Esophagus (tissue), 2 donors: ENCODE measurements around the gene TRMT2A. TPM values are rescaled to one million over a fixed set of nuclear protein-coding genes. Genes with fewer than 3 reads are reported as not detected.

Experiments
- H3K27ac ChIP-seq, 2 donors: one replicate each; pipeline ENCODE4 v1.5.1; 2013; ENCODE audit warnings: low read depth in 2 of 2, mild to moderate bottlenecking in 2 of 2, inconsistent platforms in 1 of 2, low read length in 1 of 2, moderate library complexity in 1 of 2
- H3K27me3 ChIP-seq, 2 donors: one replicate each; pipeline ENCODE4 v1.6.1; 2013; ENCODE audit warnings: low read length in 2 of 2, control low read depth in 1 of 2, mild to moderate bottlenecking in 1 of 2; ENCODE audit not compliant: insufficient read depth in 2 of 2, control insufficient read depth in 1 of 2
- H3K36me3 ChIP-seq, 2 donors: one replicate each; pipeline ENCODE4 v1.6.1; 2013; ENCODE audit warnings: low read length in 1 of 2; ENCODE audit not compliant: control insufficient read depth in 2 of 2, insufficient read depth in 2 of 2
- H3K4me1 ChIP-seq, 2 donors: one replicate each; pipeline ENCODE4 v1.6.1; 2013; ENCODE audit warnings: low read length in 1 of 2; ENCODE audit not compliant: control insufficient read depth in 2 of 2, insufficient read depth in 2 of 2
- H3K4me3 ChIP-seq, 2 donors: one replicate each; pipeline ENCODE4 v1.5.1; 2013; ENCODE audit warnings: low read length in 2 of 2, mild to moderate bottlenecking in 2 of 2, low read depth in 1 of 2, moderate library complexity in 1 of 2
- H3K9me3 ChIP-seq, 2 donors: one replicate each; pipeline ENCODE4 v1.6.1; 2013; ENCODE audit warnings: mild to moderate bottlenecking in 2 of 2, low read depth in 1 of 2, low read length in 1 of 2, moderate library complexity in 1 of 2; ENCODE audit not compliant: control insufficient read depth in 2 of 2, insufficient read depth in 1 of 2
- whole genome bisulfite sequencing, 2 donors: extraction: QIAGEN DNeasy Blood & Tissue Kit; methylation state at CpG; one replicate each; pipeline ENCODE4 v1.1.7; 2013; 5-methylcytosine and 5-hydroxymethylcytosine counted together
- polyA plus RNA-seq, 2 donors: library from polyadenylated mRNA; stranded (reverse); fragments of 200-250 nt; gene quantifications; one replicate each; pipeline ENCODE4 v1.2.3, GENCODE V29; 2013
- donor health status: healthy with polysubstance abuse.
- donor health status: Bipolar disorder and iron deficiency.

TRMT2A gene
- polyA plus RNA-seq, 2 donors: 41.1 to 77.1 TPM

GRCh38 chr22:20129747-20130014, 12.7 kb upstream of the TRMT2A start:
- Histone ChIP-seq H3K4me3 (no peak overlapping the region), H3K36me3 (peaks cover 6 to 30% of the 10 kb centered on the region in 2 donors), H3K27ac (peak overlapping the region in 1 of 2 donors; percentile 6), H3K9me3 (no peaks in the 10 kb centered on the region), H3K4me1 (peaks cover 8 to 26% of the 10 kb centered on the region in 2 donors), H3K27me3 (no peaks in the 10 kb centered on the region)
- 75 to 76% methylated on average over 3 of the region's 3 CpGs for WGBS, 2 donors

GRCh38 chr22:20128902-20129746, 12.1 kb upstream of the TRMT2A start:
- Histone ChIP-seq H3K36me3 (peaks cover 6 to 36% of the 10 kb centered on the region in 2 donors), H3K27ac (peak overlapping the region in 1 of 2 donors; percentile 6), H3K27me3 (no peaks in the 10 kb centered on the region), H3K4me1 (peaks cover 8 to 21% of the 10 kb centered on the region in 2 donors), H3K4me3 (no peak overlapping the region), H3K9me3 (no peaks in the 10 kb centered on the region)
- 32 to 35% methylated on average over 18 of the region's 18 CpGs for WGBS, 2 donors

- WGBS, 2 donors: 44 to 58% methylated on average over 2 of the region's 2 CpGs
- Histone ChIP-seq H3K4me1 (peaks cover 8 to 16% of the 10 kb centered on the region in 2 donors), H3K27ac (no peak overlapping the region), H3K9me3 (no peaks in the 10 kb centered on the region), H3K27me3 (no peaks in the 10 kb centered on the region), H3K36me3 (peaks cover 6 to 41% of the 10 kb centered on the region in 2 donors), H3K4me3 (no peak overlapping the region)
Measured at GRCh38 chr22:20128619-20128901, 11.5 kb upstream of the TRMT2A start.

- peaks cover 6 to 44% of the 10 kb centered on the region in 2 donors for H3K36me3 ChIP-seq
- no peaks in the 10 kb centered on the region for H3K27me3 ChIP-seq
- H3K9me3 ChIP-seq: no peaks in the 10 kb centered on the region
- H3K27ac ChIP-seq: no peak overlapping the region
- WGBS, 2 donors: 78 to 82% methylated on average over 17 of the region's 17 CpGs
- H3K4me3 ChIP-seq: no peak overlapping the region
- H3K4me1 ChIP-seq: peaks cover 7 to 13% of the 10 kb centered on the region in 2 donors
Measured at GRCh38 chr22:20127869-20128618, 11.0 kb upstream of the TRMT2A start.

- peaks cover 6 to 45% of the 10 kb centered on the region in 2 donors for H3K36me3 ChIP-seq
- 60 to 77% methylated on average over 15 of the region's 15 CpGs for WGBS, 2 donors
- no peak overlapping the region for H3K27ac ChIP-seq
Measured at GRCh38 chr22:20127318-20127868, 10.4 kb upstream of the TRMT2A start.

GRCh38 chr22:20126284-20127029, 9.4 kb upstream of the TRMT2A start:
- no peaks in the 10 kb centered on the region for H3K9me3 ChIP-seq
- H3K27me3 ChIP-seq: no peaks in the 10 kb centered on the region
- WGBS, 2 donors: 83 to 85% methylated on average over 19 of the region's 19 CpGs
- no peak overlapping the region for H3K4me3 ChIP-seq
- H3K27ac ChIP-seq: no peak overlapping the region
- H3K36me3 ChIP-seq: peaks cover 6 to 53% of the 10 kb centered on the region in 2 donors
- H3K4me1 ChIP-seq: peaks cover 0 to 4% of the 10 kb centered on the region in 2 donors

More at GRCh38 chr22:20127318-20127868, 10.4 kb upstream of the TRMT2A start:
- Histone ChIP-seq H3K4me1 (peaks cover under 1 to 6% of the 10 kb centered on the region in 2 donors), H3K27me3 (no peaks in the 10 kb centered on the region), H3K4me3 (no peak overlapping the region), H3K9me3 (no peaks in the 10 kb centered on the region)

- H3K4me1 ChIP-seq: peaks cover 0 to 1% of the 10 kb centered on the region in 2 donors
- H3K36me3 ChIP-seq: peaks cover 7 to 60% of the 10 kb centered on the region in 2 donors
- H3K9me3 ChIP-seq: no peaks in the 10 kb centered on the region
- H3K27ac ChIP-seq: no peak overlapping the region
- H3K27me3 ChIP-seq: no peaks in the 10 kb centered on the region
- H3K4me3 ChIP-seq: no peak overlapping the region
- 88 to 89% methylated on average over 32 of the region's 32 CpGs for WGBS, 2 donors
Measured at GRCh38 chr22:20125201-20126174, 8.5 kb upstream of the TRMT2A start.

GRCh38 chr22:20124083-20124787, 7.2 kb upstream of the TRMT2A start:
- WGBS, 2 donors: 89 to 91% methylated on average over 10 to 11 of the region's 11 CpGs
- Histone ChIP-seq H3K27ac (no peak overlapping the region), H3K9me3 (no peaks in the 10 kb centered on the region), H3K4me1 (peaks cover 0 to 2% of the 10 kb centered on the region in 2 donors), H3K27me3 (no peaks in the 10 kb centered on the region), H3K4me3 (no peak overlapping the region), H3K36me3 (peaks cover 13 to 67% of the 10 kb centered on the region in 2 donors)
